ENCODE results near the gene CDC14A.

Gene CDC14A

GRCh38 chr1:100414693-100415497, 62.6 kb downstream of the CDC14A start:
- no peak for DNase-seq (ENCODE audit: low read depth)
- H3K4me3 ChIP-seq (replicated peaks; ENCODE audit: low read depth, low read length), result no peak overlapping the region
- no peak for TF ChIP-seq CTCF (IDR thresholded peaks at IDR 0.05; ENCODE audit: low read length, missing control alignments)

GRCh38 chr1:100415498-100415778, 63.1 kb downstream of the CDC14A start:
- no peak for TF ChIP-seq CTCF (IDR thresholded peaks at IDR 0.05; ENCODE audit: low read length, missing control alignments)
- no peak for DNase-seq (ENCODE audit: low read depth)
- no peak overlapping the region for H3K4me3 ChIP-seq (replicated peaks; ENCODE audit: low read depth, low read length)

GRCh38 chr1:100419072-100419471, 66.8 kb downstream of the CDC14A start:
- no peak for TF ChIP-seq CTCF (IDR thresholded peaks at IDR 0.05; ENCODE audit: low read length, missing control alignments)
- H3K4me3 ChIP-seq (replicated peaks; ENCODE audit: low read depth, low read length), result no peak overlapping the region
- no peak for DNase-seq (ENCODE audit: low read depth)

GRCh38 chr1:100422065-100422464, 69.8 kb downstream of the CDC14A start:
- DNase-seq (ENCODE audit: low read depth), result no peak
- TF ChIP-seq CTCF (IDR thresholded peaks at IDR 0.05; ENCODE audit: low read length, missing control alignments), result no peak
- no peak overlapping the region for H3K4me3 ChIP-seq (replicated peaks; ENCODE audit: low read depth, low read length)

GRCh38 chr1:100423832-100424337, 71.6 kb downstream of the CDC14A start:
- no peak for TF ChIP-seq CTCF (IDR thresholded peaks at IDR 0.05; ENCODE audit: low read length, missing control alignments)
- H3K4me3 ChIP-seq (replicated peaks; ENCODE audit: low read depth, low read length), result no peak overlapping the region
- DNase-seq (ENCODE audit: low read depth), result no peak

- TF ChIP-seq CTCF (IDR thresholded peaks at IDR 0.05; ENCODE audit: low read length, missing control alignments), result no peak
- no peak for DNase-seq (ENCODE audit: low read depth)
- H3K4me3 ChIP-seq (replicated peaks; ENCODE audit: low read depth, low read length), result no peak overlapping the region
Observed at GRCh38 chr1:100428160-100428559, 75.9 kb downstream of the CDC14A start.

GRCh38 chr1:100430325-100430756, 78.0 kb downstream of the CDC14A start:
- no peak overlapping the region for H3K4me3 ChIP-seq (replicated peaks; ENCODE audit: low read depth, low read length)
- no peak for TF ChIP-seq CTCF (IDR thresholded peaks at IDR 0.05; ENCODE audit: low read length, missing control alignments)
- no peak for DNase-seq (ENCODE audit: low read depth)
